Urinary bladder (tissue), 4 donors: ENCODE measurements around the gene CERS5. TPM values are rescaled to one million over a fixed set of nuclear protein-coding genes. Genes with fewer than 3 reads are reported as not detected.

ENCODE experiments used
- DNase-seq: peaks from one replicate; pipeline ENCODE4 v3.0.0-alpha.2; 2015; ENCODE audit errors: extremely low spot score
- H3K27ac ChIP-seq: one replicate; pipeline ENCODE4 v1.5.1; 2013; ENCODE audit warnings: low read depth, mild to moderate bottlenecking, moderate library complexity
- H3K36me3 ChIP-seq: one replicate; pipeline ENCODE4 v1.6.1; 2013; ENCODE audit warnings: mild to moderate bottlenecking, moderate library complexity; ENCODE audit not compliant: insufficient read depth
- H3K4me1 ChIP-seq: one replicate; pipeline ENCODE4 v1.6.1; 2013; ENCODE audit warnings: mild to moderate bottlenecking, moderate library complexity; ENCODE audit not compliant: insufficient read depth
- H3K4me3 ChIP-seq: one replicate; pipeline ENCODE4 v1.5.1; 2013; ENCODE audit warnings: low read depth, low read length
- WGBS: extraction: QIAGEN DNeasy Blood & Tissue Kit; methylation state at CpG from one replicate; pipeline ENCODE4 v1.1.7; 2013; 5-methylcytosine and 5-hydroxymethylcytosine counted together
- polyA plus RNA-seq: library from polyadenylated mRNA; stranded (reverse); fragments of 200-250 nt; gene quantifications from one replicate; pipeline ENCODE4 v1.2.3, GENCODE V29; 2013
- total RNA-seq: library from RNA; depleted of rRNA; stranded (reverse); fragments of >200 nt; gene quantifications from one replicate; pipeline ENCODE4 v1.2.3, GENCODE V29; 2014
- donor health status: healthy with polysubstance abuse.
- donor health status: healthy.

The CERS5 gene
- total and polyA plus RNA-seq, 2 donors: 44.7 to 51.0 TPM

DNA sequence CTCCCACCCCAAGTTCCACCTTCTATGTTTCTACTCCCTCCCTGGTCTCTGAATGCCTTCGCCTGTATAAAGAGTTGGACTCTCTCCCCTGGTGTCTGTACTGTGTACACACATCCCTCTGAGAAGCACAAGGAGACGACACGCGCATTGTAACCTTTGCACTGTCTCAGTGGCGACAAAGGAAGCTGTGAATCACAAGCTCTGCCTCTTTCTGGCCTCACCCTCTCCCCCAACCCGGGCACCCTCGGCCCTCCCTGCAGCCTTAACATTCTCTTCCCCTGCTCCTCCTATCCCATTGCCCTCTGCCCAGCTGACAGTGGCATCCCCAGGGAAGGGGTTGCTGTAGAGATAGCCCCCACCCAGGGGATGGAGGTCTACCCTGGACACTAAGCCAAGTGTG, 84.5 kb downstream of the CERS5 start:
- no peaks in the 10 kb centered on the region for H3K4me1 ChIP-seq
- H3K4me3 ChIP-seq: no peak overlapping the region

DNA sequence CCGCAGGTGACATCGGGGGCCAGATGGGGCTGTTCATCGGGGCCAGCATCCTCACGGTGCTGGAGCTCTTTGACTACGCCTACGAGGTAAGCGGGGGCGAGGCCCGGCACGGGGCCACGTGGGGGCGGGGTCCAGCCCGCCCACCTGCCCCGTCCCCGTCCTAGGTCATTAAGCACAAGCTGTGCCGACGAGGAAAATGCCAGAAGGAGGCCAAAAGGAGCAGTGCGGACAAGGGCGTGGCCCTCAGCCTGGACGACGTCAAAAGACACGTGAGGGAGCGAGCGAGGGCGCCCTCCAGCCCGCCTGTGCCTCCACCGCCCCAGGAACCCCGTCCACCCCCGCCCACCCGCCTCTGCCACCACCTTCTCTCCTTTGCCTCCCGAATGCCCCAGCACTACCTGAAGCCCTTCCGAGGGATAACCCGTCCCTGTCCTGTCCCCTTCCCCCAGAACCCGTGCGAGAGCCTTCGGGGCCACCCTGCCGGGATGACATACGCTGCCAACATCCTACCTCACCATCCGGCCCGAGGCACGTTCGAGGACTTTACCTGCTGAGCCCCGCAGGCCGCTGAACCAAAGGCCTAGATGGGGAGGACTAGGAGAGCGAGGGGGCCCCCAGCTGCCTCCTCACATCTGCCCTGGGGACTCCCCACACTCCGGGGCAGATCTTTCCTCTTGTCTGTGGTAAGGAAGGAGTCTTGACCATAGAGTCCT, 85.9 kb downstream of the CERS5 start:
- Histone ChIP-seq H3K4me3 (no peak overlapping the region), H3K4me1 (no peaks in the 10 kb centered on the region), H3K36me3 (no peaks in the 10 kb centered on the region), H3K27ac (no peak overlapping the region)
- 54% methylated on average over 46 of the region's 46 CpGs for WGBS
- DNase-seq: no peak

More for the DNA sequence above, 84.5 kb downstream of the CERS5 start:
- WGBS: 80% methylated on average over 7 of the region's 7 CpGs
- no peak for DNase-seq
- Histone ChIP-seq H3K36me3 (no peaks in the 10 kb centered on the region), H3K27ac (no peak overlapping the region)

DNA sequence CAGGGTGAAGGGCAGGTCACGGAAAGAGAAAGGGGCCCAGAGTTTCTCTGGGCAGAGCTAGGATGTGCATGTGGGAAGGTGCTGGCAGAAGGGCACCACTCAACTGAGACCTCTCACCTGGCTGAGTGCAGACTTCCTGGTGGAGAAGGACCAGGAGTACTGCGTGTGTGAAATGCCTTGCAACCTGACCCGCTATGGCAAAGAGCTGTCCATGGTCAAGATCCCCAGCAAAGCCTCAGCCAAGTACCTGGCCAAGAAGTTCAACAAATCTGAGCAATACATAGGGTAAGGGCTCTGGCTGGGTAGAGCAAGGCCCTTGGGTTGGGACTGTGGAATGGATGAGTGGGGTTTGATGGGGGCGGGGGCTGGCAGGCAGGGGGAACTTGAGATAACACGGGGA, 87.4 kb downstream of the CERS5 start:
- Histone ChIP-seq H3K27ac (no peak overlapping the region), H3K4me3 (no peak overlapping the region), H3K36me3 (no peaks in the 10 kb centered on the region), H3K4me1 (no peaks in the 10 kb centered on the region)
- no peak for DNase-seq
- WGBS: 84% methylated on average over 5 of the region's 5 CpGs

Other genes with a start within 250 kb of the CERS5 start
- not detected for gene AQP2, start 216.6 kb downstream of the CERS5 start, total RNA-seq
- gene AQP2, start 216.6 kb downstream of the CERS5 start, polyA plus RNA-seq: 0.04 TPM
- 1.4 TPM for gene AQP5, start 205.5 kb downstream of the CERS5 start, total RNA-seq
- 0.32 TPM for gene AQP5, start 205.5 kb downstream of the CERS5 start, polyA plus RNA-seq
- 0.26 TPM for gene AQP6, start 194.4 kb downstream of the CERS5 start, total RNA-seq
- gene AQP6, start 194.4 kb downstream of the CERS5 start, polyA plus RNA-seq: 0.08 TPM
- gene RACGAP1, start 141.9 kb downstream of the CERS5 start, total RNA-seq: 40.0 TPM
- gene RACGAP1, start 141.9 kb downstream of the CERS5 start, polyA plus RNA-seq: 10.6 TPM
- gene ASIC1, start 109.8 kb downstream of the CERS5 start, total RNA-seq: 2.7 TPM
- 5.4 TPM for gene ASIC1, start 109.8 kb downstream of the CERS5 start, polyA plus RNA-seq
- 30.2 TPM for gene SMARCD1, start 82.0 kb downstream of the CERS5 start, total RNA-seq
- gene SMARCD1, start 82.0 kb downstream of the CERS5 start, polyA plus RNA-seq: 31.2 TPM
- gene GPD1, start 63.4 kb downstream of the CERS5 start, total RNA-seq: 2.2 TPM
- 16.0 TPM for gene GPD1, start 63.4 kb downstream of the CERS5 start, polyA plus RNA-seq
- 30.5 TPM for gene COX14, start 55.1 kb downstream of the CERS5 start, total RNA-seq
- gene COX14, start 55.1 kb downstream of the CERS5 start, polyA plus RNA-seq: 135 TPM
- gene LIMA1, start 116.2 kb upstream of the CERS5 start, total RNA-seq: 137 TPM
- 47.3 TPM for gene LIMA1, start 116.2 kb upstream of the CERS5 start, polyA plus RNA-seq
- not detected for gene FAM186A, start 229.2 kb upstream of the CERS5 start, total RNA-seq
- gene FAM186A, start 229.2 kb upstream of the CERS5 start, polyA plus RNA-seq: not detected
- gene LARP4, start 233.5 kb upstream of the CERS5 start, total RNA-seq: 77.5 TPM
- 11.3 TPM for gene LARP4, start 233.5 kb upstream of the CERS5 start, polyA plus RNA-seq